ENCODE data around the gene KAT8.
"Not testable (repeated sequence)": the region's sequence is repeated elsewhere in the genome, so short reads cannot be mapped to it uniquely, and the experiment has no call there.

Gene KAT8

GRCh38 chr16:31084584-31085302, 32.7 kb upstream of the KAT8 start:
- no peak for DNase-seq

GRCh38 chr16:31085411-31085810, 32.1 kb upstream of the KAT8 start:
- no peak for DNase-seq

- DNase-seq, result no peak
Measured at GRCh38 chr16:31085873-31086628, 31.4 kb upstream of the KAT8 start.

GRCh38 chr16:31086629-31086906, 30.9 kb upstream of the KAT8 start:
- no peak for DNase-seq

DNA sequence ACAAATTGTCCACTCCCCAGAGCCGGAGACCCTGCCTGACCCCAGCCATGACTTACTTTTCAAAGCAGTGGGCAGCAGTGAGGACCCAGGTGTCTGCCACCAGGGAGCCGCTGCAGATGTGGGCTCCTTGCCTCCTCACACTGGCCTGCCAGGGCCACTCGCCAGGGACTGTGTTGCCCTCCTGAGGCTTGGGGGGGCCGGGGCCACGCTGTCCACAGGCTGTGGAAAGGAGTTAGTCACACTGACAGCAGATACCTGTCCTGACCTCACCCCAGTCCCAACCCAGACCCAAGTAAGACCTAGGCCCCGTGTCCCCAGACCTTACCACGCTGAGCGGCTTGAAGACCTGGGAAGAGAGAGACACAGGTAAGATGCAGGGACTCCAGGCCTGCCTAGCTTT, 30.0 kb upstream of the KAT8 start:
- DNase-seq, result no peak

GRCh38 chr16:31087971-31088370, 29.5 kb upstream of the KAT8 start:
- DNase-seq, result no peak

- no peak for DNase-seq
Measured at GRCh38 chr16:31088459-31089183, 28.8 kb upstream of the KAT8 start, which contains the start of gene PRSS53. PRSS53 (minus strand) TSS chr16:31088943; CDS start chr16:31088809, 134 bp downstream.

DNA sequence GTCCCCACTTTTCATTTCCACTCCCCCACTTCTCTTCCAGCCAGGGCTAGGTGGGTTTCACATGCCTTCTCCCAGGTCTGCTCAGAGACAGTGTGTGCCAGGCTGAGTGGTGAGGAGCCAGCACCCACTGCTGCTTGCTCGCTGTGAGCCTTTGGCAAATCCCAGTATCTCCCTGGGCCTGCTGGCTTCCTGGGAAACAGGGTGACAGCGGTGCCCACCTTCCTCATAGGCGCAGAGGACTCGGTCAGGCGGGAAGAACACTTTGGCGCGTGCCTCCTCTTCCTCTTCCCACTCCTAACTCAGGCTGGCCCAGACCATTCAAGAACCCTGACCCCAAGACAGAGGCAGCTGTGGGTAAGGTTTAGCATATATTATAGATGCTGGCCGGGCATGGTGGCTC, 28.3 kb upstream of the KAT8 start:
- no peak for DNase-seq

DNA sequence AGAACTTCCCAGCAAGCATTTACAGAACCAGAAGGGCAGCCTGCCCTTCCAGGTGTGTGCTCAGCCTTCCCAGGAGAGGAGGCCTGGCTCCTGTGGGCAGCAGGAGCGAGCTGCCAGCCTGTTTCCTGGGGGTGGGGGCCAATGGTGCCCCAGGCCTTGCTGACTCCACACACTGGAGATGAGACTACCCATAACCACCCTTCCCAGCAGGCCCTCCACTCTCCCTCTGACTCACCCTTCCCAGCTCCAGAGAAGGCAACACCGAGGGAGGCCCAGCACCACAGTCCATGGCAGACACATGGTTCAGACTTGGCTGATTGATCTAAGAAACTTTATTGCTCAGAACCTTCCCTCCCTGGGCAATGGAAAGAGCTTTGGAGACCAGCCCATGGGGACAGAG, 26.9 kb upstream of the KAT8 start:
- DNase-seq, result no peak

GRCh38 chr16:31092330-31092729, 25.1 kb upstream of the KAT8 start:
- DNase-seq, result no peak

GRCh38 chr16:31093132-31093703, 24.2 kb upstream of the KAT8 start:
- DNase-seq, result peak in 1 of 2 experiments; percentile 30

- DNase-seq, result no peak
Measured at GRCh38 chr16:31094088-31094423, 23.4 kb upstream of the KAT8 start.

GRCh38 chr16:31094424-31095120, 22.9 kb upstream of the KAT8 start, which contains the start of gene VKORC1:
VKORC1 (minus strand) TSS chr16:31094797; CDS start chr16:31094729, 68 bp downstream.
- DNase-seq, result peak; percentile 92 to 97

GRCh38 chr16:31099860-31100638, 17.4 kb upstream of the KAT8 start:
- DNase-seq, result no peak

- DNase-seq, result not testable (repeated sequence)
Measured at GRCh38 chr16:31100876-31101641, 16.4 kb upstream of the KAT8 start.

- peak in 1 of 2 experiments; percentile 50 for DNase-seq
Measured at GRCh38 chr16:31105677-31106213, 11.7 kb upstream of the KAT8 start.

GRCh38 chr16:31106509-31107464, 10.7 kb upstream of the KAT8 start:
- DNase-seq, result no peak

GRCh38 chr16:31107465-31107867, 10.0 kb upstream of the KAT8 start:
- no peak for DNase-seq

GRCh38 chr16:31108035-31108793, 9.2 kb upstream of the KAT8 start, which contains the start of gene BCKDK:
BCKDK (plus strand) TSS chr16:31108386; CDS start chr16:31109224, 838 bp downstream.
- DNase-seq, result peak in 1 of 2 experiments; percentile 69
